Middle frontal gyrus (tissue), 1 donor: ENCODE data around the gene MYLK.
"Not testable (repeated sequence)": the region's sequence is repeated elsewhere in the genome, so short reads cannot be mapped to it uniquely, and the experiment has no call there.

Experiments
- DNase-seq: peaks from one replicate; pipeline ENCODE4 v3.0.0-alpha.2; 2015; ENCODE audit warnings: low spot score; ENCODE audit errors: extremely low spot score

MYLK gene

GRCh38 chr3:123627673-123628670 lies 256.2 kb downstream of the MYLK start:
- DNase-seq = no peak

- DNase-seq = no peak
Measured at GRCh38 chr3:123626881-123627280, 257.3 kb downstream of the MYLK start.

DNA sequence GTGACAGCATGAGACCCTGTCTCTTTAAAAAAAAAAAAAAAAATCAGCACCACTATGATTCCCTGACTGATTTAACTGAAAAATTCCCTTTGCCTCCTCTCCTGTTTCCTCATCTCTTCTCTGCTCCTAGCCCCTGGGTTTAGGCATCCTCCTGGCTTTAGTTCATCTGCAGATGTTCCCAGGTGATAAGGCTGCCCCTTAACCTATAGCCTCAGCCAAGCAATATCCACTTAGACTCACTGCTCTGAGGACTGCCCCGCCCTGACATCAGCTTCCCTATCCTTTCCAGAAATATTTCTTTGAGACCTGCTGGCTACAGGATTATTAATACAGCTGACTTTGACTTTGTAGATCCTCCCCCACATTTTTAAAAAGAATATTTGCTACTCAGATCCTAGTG lies 259.8 kb downstream of the MYLK start:
- no peak for DNase-seq

GRCh38 chr3:123623346-123623880 lies 260.7 kb downstream of the MYLK start:
- DNase-seq = no peak

DNA sequence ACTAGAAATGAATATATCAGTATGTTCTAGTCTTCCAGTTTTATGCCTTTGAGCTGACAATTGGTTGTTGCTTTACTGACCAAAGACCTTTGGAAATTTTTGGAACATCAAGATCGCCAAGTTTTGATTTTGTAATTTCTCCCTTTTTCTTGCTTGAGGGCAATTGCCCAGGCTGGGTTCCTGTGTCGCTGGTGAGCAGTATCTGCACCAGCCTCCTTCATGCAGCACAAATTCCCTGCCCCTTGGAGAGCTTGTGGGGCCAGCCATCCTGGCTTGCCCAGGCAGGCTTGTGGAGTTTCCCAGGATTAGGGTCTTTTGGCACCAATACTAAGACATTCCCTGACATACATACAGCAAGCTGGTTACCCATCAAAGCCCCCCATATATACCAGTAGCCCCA lies 261.4 kb downstream of the MYLK start:
- DNase-seq = no peak

DNA sequence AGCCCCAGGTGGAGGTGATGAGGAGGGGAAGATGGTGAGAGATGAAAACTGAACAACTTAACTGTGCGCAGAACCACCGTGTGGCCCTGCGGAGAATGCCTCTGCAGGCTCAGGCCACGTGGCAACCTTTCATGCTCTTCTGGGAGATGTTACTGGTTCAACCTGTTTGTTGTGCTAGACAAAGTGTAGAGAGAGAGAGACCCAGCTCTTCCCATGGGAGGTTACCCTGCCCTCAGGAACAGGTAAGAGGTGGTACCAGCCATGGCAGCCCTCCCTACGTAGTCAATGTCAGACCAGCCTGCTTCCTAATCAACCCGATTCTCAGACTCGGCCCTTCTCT lies 262.3 kb downstream of the MYLK start:
- no peak for DNase-seq

DNA sequence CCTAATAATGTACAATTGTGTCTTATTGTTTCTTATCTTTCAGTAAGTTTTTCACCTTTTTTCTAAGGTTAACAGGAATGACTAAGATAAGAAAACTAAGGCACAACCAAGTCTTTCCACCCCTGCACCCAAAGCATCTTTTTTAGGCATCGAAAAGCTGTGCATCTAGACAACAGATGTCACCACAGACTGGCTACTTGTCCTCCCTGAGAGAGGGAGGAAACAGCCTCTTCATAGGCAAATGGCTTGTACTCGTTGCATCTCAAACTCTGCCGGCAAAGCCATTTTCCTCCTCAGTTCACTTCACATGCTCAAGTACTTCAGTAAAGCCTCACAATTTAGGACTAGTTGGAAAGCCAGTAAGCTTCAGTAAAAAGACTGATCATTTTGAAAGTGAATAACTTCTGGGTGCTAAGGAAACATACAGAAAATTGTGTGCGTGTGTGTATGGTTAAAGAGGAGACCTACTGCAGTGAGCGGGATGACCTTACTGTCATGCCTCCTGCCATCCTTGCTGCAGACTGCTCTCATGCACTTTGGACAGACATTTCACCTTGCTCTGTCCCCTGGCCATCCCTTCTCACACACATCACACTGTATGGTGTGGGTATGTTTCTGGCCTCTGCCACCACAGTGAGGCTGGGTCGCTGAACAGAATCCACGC lies 262.8 kb downstream of the MYLK start:
- DNase-seq = no peak

DNA sequence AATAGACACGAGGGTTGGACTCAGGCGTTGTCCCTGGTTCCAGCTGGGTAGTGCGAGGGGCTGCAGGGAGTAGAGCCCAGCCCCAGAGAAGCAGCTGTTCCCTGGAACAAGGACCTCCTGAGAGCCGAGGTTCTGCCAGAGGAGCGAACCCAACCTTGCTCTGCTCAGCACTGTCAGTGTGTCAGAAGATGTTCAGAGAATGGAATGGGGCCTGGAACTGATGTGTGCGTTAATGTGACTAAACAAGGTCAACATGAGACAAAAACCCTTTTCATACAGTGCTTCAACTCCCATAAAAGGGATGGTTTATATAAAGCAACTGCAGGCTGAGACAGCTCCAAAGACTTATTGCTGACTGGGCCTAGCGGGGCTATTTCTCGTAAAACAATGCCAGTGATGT lies 263.8 kb downstream of the MYLK start:
- no peak for DNase-seq

- DNase-seq = no peak
Measured at GRCh38 chr3:123618768-123619484, 265.2 kb downstream of the MYLK start.

- DNase-seq = no peak
Measured at GRCh38 chr3:123618076-123618708, 265.9 kb downstream of the MYLK start.

DNA sequence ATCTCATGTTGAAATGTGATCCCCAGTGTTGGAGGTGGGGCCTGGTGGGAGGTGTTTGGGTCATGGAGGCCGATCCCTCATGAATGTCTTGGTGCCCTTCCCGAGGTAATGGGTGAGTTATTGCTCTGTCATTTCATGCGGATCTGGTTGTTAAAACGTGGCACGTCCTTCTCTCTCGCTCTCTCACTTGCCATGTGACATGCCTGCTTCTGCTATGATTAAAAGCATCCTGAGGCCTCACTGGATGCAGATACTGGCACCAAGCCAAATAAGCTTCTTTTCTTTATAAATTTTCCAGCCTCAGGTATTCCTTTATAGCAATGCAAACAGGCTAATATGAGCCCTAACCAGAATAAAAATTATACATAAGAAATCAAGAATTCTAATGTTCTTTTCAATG lies 267.5 kb downstream of the MYLK start:
- no peak for DNase-seq

DNA sequence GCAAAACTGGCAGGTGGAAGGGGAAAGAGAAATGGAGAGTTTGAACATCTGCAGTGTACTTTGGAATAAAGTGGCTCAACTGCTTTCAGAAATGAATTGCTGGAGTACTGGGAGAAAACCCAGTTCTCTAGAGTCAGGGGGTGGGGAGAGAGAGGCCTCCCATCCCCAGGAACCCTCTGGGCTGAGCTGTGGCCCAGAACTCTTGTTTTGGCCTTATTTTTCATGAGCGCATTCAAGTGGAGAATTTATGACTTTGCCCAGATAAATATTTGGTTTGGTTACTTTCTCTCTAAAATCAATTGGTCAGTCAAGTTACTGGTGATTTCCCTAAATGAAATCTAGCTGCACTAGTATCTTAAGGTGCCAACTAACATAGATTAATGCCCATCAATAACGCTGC lies 270.6 kb downstream of the MYLK start:
- no peak for DNase-seq

DNA sequence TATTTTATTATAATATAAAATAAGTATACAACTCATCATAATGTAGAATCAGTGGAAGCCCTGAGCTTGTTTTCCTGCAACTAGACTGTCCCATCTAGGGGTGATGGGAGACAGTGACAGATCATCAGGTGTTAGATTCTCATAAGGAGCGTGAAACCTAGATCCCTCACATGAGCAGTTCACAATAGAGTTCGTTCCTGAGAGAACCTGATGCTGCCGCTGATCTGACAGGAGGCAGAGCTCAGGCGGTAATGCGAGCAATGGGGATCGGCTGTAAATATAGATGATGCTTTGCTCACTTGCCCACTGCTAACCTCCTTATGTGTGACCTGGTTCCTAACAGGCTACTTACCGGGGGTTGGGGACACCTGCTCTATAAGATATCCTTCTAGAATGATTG lies 272.5 kb downstream of the MYLK start:
- not testable (repeated sequence) for DNase-seq

- DNase-seq = no peak
Measured at GRCh38 chr3:123611082-123611481, 273.1 kb downstream of the MYLK start.

- DNase-seq = no peak
Measured at GRCh38 chr3:123610331-123610730, 273.8 kb downstream of the MYLK start.

DNA sequence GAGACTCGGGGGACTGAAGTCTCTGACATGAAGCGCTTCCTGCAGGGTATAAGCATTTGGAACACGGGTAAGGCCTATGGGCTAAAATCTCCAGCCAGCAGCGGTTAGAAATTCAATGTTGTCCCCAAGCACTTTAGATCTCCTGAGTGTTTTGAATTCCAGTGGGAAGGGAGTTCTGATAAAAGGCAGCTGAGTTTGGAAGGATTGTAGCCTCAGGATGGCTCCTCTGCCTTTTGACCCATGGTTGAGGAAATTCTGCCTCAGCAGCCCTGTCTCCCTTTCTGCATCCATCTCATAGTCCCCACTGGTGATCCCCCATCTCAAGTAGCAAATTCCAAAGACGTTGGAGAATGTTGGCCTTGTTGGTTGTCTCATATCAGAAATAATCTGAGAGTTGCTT lies 275.1 kb downstream of the MYLK start:
- DNase-seq = no peak

GRCh38 chr3:123608263-123608937 lies 275.7 kb downstream of the MYLK start:
- no peak for DNase-seq

DNA sequence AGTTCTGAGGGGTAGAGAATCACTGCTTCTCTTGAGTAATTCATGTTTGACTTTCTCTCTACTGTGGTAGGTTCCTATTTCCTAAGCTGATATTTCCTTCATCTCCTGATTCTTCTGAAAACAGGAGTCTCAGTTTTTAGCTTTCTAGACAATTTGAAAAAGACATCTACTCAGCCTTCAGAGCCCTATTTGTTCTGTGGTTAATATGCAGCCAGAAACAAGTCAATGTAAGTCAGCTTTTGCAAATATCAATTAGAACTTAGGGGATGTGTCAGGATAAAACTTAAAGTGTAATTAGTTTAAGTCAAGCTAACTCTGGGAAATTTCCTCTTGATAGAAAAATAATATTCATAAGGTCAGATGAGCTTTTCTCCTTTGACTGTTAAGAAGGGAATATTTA lies 277.6 kb downstream of the MYLK start:
- DNase-seq = no peak

DNA sequence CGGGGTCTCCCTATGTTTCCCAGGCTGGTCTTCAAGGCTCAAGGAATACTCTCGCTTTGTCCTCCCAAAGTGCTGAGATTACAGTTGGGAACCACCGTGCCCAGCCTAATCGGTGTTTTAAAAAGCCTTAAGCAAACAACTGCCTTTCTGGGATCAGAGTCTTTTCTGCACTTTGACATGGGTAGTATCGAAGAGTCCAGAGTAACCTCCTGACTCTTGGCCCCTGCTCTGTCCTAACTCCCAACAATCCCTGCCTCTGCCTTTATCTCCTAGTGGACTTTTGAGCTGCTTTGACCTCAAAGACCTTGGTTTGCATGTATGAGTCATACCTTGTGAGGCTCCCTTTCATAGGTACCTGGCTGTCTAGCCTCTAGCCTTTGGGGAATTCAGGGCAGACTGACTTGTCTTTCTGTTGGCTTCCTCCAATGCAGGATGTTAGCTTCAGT lies 278.3 kb downstream of the MYLK start:
- no peak for DNase-seq

GRCh38 chr3:123603153-123603552 lies 281.0 kb downstream of the MYLK start:
- DNase-seq = not testable (repeated sequence)

DNA sequence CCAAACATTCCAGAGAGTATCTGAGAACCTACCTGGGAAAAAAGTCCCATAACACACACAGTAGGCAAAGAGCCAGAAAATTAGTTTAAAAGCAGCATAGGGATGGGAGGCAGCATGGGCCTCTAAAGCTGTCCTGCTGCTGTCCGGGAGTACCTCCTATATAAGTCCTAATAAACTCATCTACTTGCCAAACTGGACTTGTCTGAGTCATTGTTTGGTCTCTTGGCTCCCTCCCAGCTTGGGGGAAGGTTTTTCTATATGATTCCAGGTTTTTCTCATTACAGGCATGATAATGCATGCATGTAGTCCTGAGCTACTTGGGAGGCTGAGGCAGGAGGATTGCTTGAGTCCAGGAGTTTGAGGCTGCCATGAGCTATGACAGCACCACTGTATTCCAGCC lies 281.8 kb downstream of the MYLK start:
- no peak for DNase-seq
